ENCODE data around the gene NXPE2.
"Not testable (repeated sequence)": the region's sequence is repeated elsewhere in the genome, so short reads cannot be mapped to it uniquely, and the experiment has no call there.

The NXPE2 gene

GRCh38 chr11:114678125-114679036, at the start of gene NXPE2:
Gene NXPE2 (plus strand): TSS chr11:114678527. CDS start chr11:114678576, 49 bp downstream.
- no peak for DNase-seq

DNA sequence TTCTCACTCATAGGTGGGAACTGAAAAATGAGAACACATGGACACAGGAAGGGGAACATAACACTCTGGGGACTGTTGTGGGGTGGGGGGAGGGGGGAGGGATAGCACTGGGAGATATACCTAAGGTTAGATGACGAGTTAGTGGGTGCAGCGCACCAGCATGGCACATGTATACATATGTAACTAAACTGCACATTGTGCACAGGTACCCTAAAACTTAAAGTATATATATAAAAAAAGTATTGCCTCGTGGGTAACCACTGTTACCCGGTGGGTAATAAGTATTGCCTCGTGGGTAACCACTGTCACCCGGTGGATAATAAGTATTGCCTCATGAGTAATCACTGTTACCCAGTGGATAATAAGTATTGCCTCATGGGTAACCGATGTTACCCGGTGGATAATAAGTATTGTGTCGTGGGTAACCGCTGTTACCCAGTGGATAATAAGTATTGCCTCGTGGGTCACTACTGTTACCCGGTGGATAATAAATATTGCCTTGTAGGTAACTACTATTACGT, 46.8 kb upstream of the NXPE2 start:
- DNase-seq = not testable (repeated sequence)

- not testable (repeated sequence) for DNase-seq
These were observed 38.9 kb upstream of the NXPE2 start for GRCh38 chr11:114639440-114639839.

DNA sequence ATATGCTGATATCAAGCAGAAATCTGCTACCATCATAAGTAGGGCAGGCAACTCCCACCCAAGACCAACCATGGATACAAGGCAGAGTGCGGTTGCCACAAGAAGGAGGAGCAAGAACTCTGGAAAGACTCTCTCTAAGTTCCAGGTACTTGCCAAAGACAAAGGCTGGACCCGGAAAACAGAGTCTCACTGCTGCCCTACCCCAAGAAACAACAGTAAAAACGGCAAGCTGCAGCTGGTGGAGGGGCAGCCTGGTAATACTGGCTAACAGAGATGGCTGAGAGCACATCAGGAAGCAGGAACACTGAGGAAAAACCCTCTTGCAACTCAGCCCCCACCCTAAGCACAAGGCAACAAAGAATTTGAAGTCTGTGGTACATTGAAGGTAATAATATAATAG, 27.7 kb upstream of the NXPE2 start:
- DNase-seq = no peak

DNA sequence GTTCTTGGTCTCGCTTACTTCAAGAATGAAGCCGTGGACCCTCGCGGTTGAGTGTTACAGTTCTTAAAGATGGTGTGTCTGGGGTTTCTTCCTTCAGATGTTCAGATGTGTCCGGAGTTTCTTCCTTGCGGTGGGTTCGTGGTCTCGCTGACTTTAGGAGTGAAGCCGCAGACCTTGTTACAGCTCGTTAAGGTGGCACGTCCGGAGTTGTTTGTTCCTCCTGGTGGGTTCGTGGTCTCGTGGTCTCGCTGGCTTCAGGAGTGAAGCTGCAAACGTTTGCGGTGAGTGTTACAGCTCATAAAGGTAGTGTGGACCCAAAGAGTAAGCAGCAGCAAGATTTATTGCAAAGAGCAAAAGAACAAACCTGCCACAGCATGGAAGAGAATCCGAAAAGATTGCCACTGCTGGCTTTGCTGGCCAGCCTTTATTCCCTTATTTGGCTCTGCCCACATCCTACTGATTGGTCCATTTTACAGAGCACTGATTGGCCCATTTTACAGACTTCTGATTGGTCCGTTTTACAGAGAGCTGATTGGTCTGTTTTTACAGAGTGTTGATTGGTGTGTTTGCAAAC, 27.1 kb upstream of the NXPE2 start:
- DNase-seq = no peak

- DNase-seq = no peak
These were observed 25.2 kb upstream of the NXPE2 start for GRCh38 chr11:114653148-114653547.

DNA sequence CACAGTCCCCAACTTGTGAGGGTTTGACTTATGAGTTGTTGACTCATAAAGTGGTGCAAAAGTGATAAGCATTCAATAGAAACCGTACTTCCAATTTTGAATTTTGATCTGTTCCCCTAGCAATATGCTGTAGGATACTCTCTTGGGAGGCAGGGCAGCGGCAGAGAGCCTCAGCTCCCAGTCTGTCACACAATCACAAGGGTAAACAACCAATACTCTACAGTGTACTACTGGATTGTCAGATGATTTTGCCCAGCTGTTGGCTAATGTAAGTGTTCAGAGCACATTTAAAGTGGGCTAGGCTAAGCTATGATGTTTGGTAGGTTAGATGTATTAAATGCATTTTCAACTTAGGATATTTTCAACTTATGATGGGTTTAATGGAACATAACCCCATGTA, 13.7 kb upstream of the NXPE2 start:
- no peak for DNase-seq

DNA sequence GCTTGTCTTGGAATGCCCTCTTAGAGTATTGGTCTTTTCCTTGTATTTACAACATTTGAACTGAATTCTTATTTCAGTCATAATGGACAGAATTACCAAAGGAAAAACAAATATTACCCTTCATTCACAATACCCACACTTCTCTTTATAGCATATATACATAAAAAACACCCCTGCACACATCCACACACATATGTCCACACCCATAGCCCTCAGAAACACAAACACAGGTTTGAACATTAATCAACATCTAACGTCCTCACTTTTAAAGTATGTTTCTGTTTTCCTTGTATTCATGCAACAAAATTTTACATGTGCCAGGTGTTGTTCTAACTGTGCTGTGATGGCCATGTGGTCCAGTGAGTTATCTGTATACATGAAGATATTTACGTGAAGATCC, 11.6 kb upstream of the NXPE2 start:
- no peak for DNase-seq

DNA sequence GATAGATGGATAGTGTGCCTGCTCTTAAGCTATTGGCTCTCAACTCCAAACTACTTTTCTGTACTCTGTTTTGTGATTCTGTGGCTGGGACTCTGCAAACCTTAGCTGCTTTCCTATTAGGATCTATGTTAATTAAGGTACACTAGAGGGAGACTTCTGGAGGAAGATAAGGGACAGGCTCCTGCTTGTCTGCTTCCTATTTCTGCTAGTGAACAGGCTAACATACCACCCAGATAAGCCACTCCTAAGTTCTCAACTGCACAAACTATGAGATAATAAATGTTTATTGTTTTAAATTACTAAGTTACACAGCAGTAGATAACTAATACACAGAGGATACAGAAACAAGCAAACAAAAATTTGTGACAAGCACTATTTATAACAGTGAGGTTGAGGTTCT, 10.2 kb upstream of the NXPE2 start:
- DNase-seq = no peak

- DNase-seq = no peak
These were observed 4.7 kb upstream of the NXPE2 start for GRCh38 chr11:114673661-114674060.

GRCh38 chr11:114679505-114679904, 1.2 kb downstream of the NXPE2 start:
- DNase-seq = no peak

DNA sequence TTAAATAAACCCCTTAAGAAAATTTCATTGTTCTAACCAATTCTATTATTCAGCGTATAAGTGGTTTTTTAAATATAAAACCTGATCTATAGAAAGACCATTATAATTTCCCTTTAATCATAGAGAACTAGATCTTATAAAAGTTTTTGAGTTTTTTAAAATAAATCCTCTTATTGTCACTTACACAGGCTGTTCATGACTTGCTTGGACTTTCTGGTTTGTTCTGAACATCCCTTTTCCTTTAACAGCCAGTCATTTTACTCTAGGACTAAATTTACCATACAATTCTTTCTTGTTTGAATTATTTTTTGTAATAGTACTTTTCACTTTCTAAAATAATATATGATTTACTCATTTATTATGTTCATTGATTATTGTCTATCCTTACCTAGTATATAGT, 4.7 kb downstream of the NXPE2 start:
- DNase-seq = no peak

DNA sequence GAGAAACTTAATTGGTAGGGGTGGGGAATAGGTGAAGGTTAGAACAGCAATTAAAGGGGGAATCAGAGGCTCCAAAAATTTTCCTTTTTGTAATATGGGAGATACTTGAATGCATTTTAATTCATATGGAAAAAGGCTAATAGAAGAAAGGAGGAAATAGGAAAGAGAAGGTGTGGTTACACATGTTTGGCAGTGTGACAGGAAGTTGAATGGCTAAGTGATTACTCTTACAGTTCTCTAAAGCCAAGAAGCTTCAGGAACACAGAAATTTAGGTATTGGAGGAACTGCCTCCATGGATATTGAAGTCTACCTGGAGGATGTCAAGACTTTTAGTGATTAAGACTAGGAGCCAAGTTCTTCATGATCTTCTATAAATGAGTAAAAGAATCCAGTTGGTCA, 6.3 kb downstream of the NXPE2 start:
- DNase-seq = no peak

DNA sequence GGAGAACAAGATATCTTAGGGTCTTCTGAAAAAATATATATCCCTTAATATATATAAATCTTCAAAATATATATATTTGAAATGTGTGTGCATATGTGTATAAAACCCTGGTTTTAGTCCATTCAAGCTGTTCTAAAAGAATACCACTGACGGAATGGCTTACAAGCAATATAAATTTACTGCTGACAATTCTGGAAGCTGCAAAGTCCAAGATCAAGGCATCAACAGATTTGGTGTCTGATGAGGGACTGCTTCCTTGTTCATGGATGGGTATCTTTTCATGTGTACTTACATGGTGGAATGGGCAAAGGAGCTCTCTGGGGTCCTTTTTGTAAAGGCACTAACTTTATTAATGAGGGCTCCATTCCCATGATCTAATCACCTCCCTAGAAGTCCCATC, 6.8 kb downstream of the NXPE2 start:
- DNase-seq = no peak

GRCh38 chr11:114705280-114706024, 27.1 kb downstream of the NXPE2 start:
- no peak for DNase-seq

GRCh38 chr11:114709960-114710359, 31.6 kb downstream of the NXPE2 start:
- no peak for DNase-seq

GRCh38 chr11:114713756-114714155, 35.4 kb downstream of the NXPE2 start:
- no peak for DNase-seq

GRCh38 chr11:114719562-114719961, 41.2 kb downstream of the NXPE2 start:
- DNase-seq = no peak

DNA sequence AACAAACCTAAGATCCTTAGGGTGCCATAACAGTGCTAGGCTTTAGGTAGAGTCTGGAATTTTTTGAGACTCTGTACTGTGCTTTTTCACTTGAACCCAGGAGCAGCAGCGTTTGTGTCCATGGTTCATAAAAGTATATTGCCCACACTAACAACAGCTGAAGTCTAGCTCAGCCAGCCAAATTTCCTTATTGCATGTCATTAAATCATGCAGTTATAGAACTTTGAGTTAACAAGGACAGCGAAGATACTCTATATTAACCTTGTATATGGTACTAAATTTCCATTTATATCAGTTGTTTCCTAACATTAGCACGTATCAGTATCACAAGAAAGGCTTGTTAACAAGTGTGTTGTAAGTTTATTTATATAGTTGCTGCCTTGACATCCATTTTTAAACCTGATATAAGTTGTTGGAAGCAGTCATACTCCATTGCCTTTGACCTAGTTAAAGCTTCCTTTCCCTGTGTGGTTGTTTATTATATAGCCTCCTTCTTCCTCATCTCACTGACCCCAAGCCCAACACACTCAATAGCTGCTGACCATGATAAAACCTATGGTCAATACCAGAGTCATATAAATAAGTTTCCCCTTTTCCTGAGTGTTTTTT, 46.7 kb downstream of the NXPE2 start:
- no peak for DNase-seq

GRCh38 chr11:114725623-114726022, 47.3 kb downstream of the NXPE2 start:
- no peak for DNase-seq

DNA sequence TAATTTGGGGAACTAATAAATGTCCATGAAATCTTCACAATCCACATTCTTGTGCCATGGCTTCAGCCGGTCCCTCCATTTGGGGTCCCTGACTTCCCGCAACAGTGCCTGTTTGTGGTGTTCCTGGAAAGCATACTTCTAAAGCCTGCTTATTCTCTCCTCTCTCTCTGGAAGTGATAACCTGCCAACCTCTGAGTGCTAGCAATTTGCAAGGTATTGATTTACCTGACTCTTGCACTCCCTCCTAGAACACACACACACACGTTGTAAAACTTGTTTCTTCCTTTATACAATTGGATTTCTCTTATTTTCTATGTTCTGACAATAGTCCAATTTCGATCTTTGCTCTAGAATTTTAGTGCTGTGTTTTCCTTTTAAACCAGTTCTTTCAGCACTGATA, 58.5 kb downstream of the NXPE2 start:
- DNase-seq = no peak

- DNase-seq = peak; percentile 26
These were observed 60.6 kb downstream of the NXPE2 start for GRCh38 chr11:114738954-114739353.

- DNase-seq = no peak
These were observed 66.9 kb downstream of the NXPE2 start for GRCh38 chr11:114745150-114745671.

Measured in NCI-H2081 treated with DMSO at 0.1 percent for 48 hours (cell line).